H9 (cell line): Measurements from ENCODE around the gene NDUFC2. TPM values are rescaled to one million over a fixed set of nuclear protein-coding genes. Genes with fewer than 3 reads are reported as not detected.
"Not testable (repeated sequence)": the region's sequence is repeated elsewhere in the genome, so short reads cannot be mapped to it uniquely, and the experiment has no call there.

Experiments
- DNase-seq: peaks from one replicate; pipeline ENCODE4 v3.0.0-alpha.2; 2017
- H2AFZ ChIP-seq: one replicate; pipeline ENCODE4 v1.6.1; 2013; ENCODE audit warnings: mild to moderate bottlenecking, low read length, control low read depth, moderate library complexity
- H2AK5ac ChIP-seq: 2 replicates; pipeline ENCODE4 v1.6.1; 2013; ENCODE audit warnings: low read length, control low read depth, mixed read lengths; ENCODE audit not compliant: insufficient read length
- H2BK120ac ChIP-seq: one replicate; pipeline ENCODE4 v1.6.1; 2013; ENCODE audit warnings: low read depth, mild to moderate bottlenecking, low read length, control low read depth, inconsistent platforms; ENCODE audit not compliant: poor library complexity, severe bottlenecking
- H2BK12ac ChIP-seq: 2 replicates; pipeline ENCODE4 v1.6.1; 2013; ENCODE audit warnings: low read length, control low read depth, mixed read lengths, low read depth; ENCODE audit not compliant: insufficient read length
- H2BK15ac ChIP-seq: 2 replicates; pipeline ENCODE4 v1.6.1; 2013; ENCODE audit warnings: low read depth, low read length, control low read depth
- H2BK20ac ChIP-seq: one replicate; pipeline ENCODE4 v1.6.1; 2013; ENCODE audit warnings: low read depth, mild to moderate bottlenecking, low read length, control low read depth, inconsistent platforms; ENCODE audit not compliant: poor library complexity, severe bottlenecking
- H2BK5ac ChIP-seq: 2 replicates; pipeline ENCODE4 v1.6.1; 2013; ENCODE audit warnings: low read length, control low read depth, mixed read lengths; ENCODE audit not compliant: insufficient read length
- H3K14ac ChIP-seq: 2 replicates; pipeline ENCODE4 v1.6.1; 2013; ENCODE audit warnings: low read length, control low read depth; ENCODE audit not compliant: insufficient read depth
- H3K18ac ChIP-seq: 2 replicates; pipeline ENCODE4 v1.6.1; 2013; ENCODE audit warnings: low read depth, mild to moderate bottlenecking, mixed read lengths, low read length, control low read depth; ENCODE audit not compliant: insufficient read length
- H3K23ac ChIP-seq: 2 replicates; pipeline ENCODE4 v1.6.1; 2013; ENCODE audit warnings: low read length, control low read depth, mixed read lengths, low read depth; ENCODE audit not compliant: insufficient read length
- H3K23me2 ChIP-seq: 2 replicates; pipeline ENCODE4 v1.6.1; 2013; ENCODE audit warnings: low read depth, mild to moderate bottlenecking, mixed read lengths, low read length, control low read depth; ENCODE audit not compliant: insufficient read length, poor library complexity, severe bottlenecking
- H3K27ac ChIP-seq: 2 replicates; pipeline ENCODE4 v1.5.1; 2013; ENCODE audit warnings: low read length, control low read depth, mixed read lengths, low read depth; ENCODE audit not compliant: insufficient read length
- H3K27me3 ChIP-seq: 2 replicates; pipeline ENCODE4 v1.6.1; 2013; ENCODE audit warnings: low read length, control low read depth, inconsistent platforms; ENCODE audit not compliant: insufficient read depth
- H3K4ac ChIP-seq: 2 replicates; pipeline ENCODE4 v1.6.1; 2013; ENCODE audit warnings: low read depth, mild to moderate bottlenecking, control low read depth, inconsistent platforms, low read length, moderate library complexity
- H3K4me1 ChIP-seq: 2 replicates; pipeline ENCODE4 v1.6.1; 2013; ENCODE audit warnings: low read length, control low read depth, inconsistent platforms; ENCODE audit not compliant: insufficient read depth
- H3K4me2 ChIP-seq: 2 replicates; pipeline ENCODE4 v1.6.1; 2013; ENCODE audit warnings: low read length, control low read depth, mixed read lengths; ENCODE audit not compliant: insufficient read length, insufficient read depth
- H3K56ac ChIP-seq: 2 replicates; pipeline ENCODE4 v1.6.1; 2013; ENCODE audit warnings: low read depth, mild to moderate bottlenecking, mixed read lengths, low read length, control low read depth; ENCODE audit not compliant: insufficient read length
- H3K79me1 ChIP-seq: 2 replicates; pipeline ENCODE4 v1.6.1; 2013; ENCODE audit warnings: low read depth, mild to moderate bottlenecking, moderate library complexity, low read length, control low read depth, inconsistent platforms; ENCODE audit not compliant: insufficient read depth, poor library complexity, severe bottlenecking
- H3K79me2 ChIP-seq: 2 replicates; pipeline ENCODE4 v1.6.1; 2013; ENCODE audit warnings: low read length, control low read depth, inconsistent platforms; ENCODE audit not compliant: insufficient read depth
- H3K9ac ChIP-seq: 2 replicates; pipeline ENCODE4 v1.6.1; 2013; ENCODE audit warnings: low read length, control low read depth, mixed read lengths; ENCODE audit not compliant: insufficient read length; ENCODE audit errors: extremely low read depth
- H3K9me3 ChIP-seq: one replicate; pipeline ENCODE4 v1.6.1; 2013; ENCODE audit warnings: low read depth, low read length, inconsistent platforms; ENCODE audit not compliant: control insufficient read depth
- H3T11ph ChIP-seq: one replicate; pipeline ENCODE4 v1.6.1; 2013; ENCODE audit warnings: mild to moderate bottlenecking, low read length, control low read depth, inconsistent platforms
- H4K20me1 ChIP-seq: one replicate; pipeline ENCODE4 v1.6.1; 2013; ENCODE audit not compliant: control insufficient read depth, insufficient read length, insufficient read depth
- H4K5ac ChIP-seq: 2 replicates; pipeline ENCODE4 v1.6.1; 2013; ENCODE audit warnings: low read depth, mild to moderate bottlenecking, mixed read lengths, low read length, control low read depth; ENCODE audit not compliant: insufficient read length
- H4K8ac ChIP-seq: replicated peaks from 2 replicates; pipeline ENCODE4 v1.6.1; 2013; ENCODE audit warnings: low read length, control low read depth, mixed read lengths, low read depth; ENCODE audit not compliant: insufficient read length
- H4K91ac ChIP-seq: 2 replicates; pipeline ENCODE4 v1.6.1; 2013; ENCODE audit warnings: low read depth, mild to moderate bottlenecking, moderate library complexity, mixed read lengths, low read length, control low read depth; ENCODE audit not compliant: insufficient read length
- H3K27ac Mint-ChIP-seq, 3 experiments: 2 replicates in 2 of 3; 3 replicates in 1 of 3; pipeline ENCODE4 v1.8.0; 2020 to 2021; ENCODE audit warnings: mixed read lengths in 3 of 3, mild to moderate bottlenecking in 1 of 3, moderate library complexity in 1 of 3
- H3K27me3 Mint-ChIP-seq: 2 replicates; pipeline ENCODE4 v1.8.0; 2021; ENCODE audit warnings: low read depth, mild to moderate bottlenecking, moderate library complexity, mixed read lengths
- H3K36me3 Mint-ChIP-seq, 3 experiments: 2 replicates in 2 of 3; 3 replicates in 1 of 3; pipeline ENCODE4 v1.8.0; 2020 to 2021; ENCODE audit warnings: low read depth in 3 of 3, mixed read lengths in 3 of 3; ENCODE audit not compliant: insufficient read depth in 1 of 3
- H3K4me1 Mint-ChIP-seq, 2 experiments: 2 replicates each; pipeline ENCODE4 v1.8.0; 2020; ENCODE audit warnings: mixed read lengths in 2 of 2
- H3K4me3 Mint-ChIP-seq, 2 experiments: 2 replicates in 1 of 2; 3 replicates in 1 of 2; pipeline ENCODE4 v1.8.0; 2020 to 2021; ENCODE audit warnings: mild to moderate bottlenecking in 2 of 2, mixed read lengths in 2 of 2, moderate library complexity in 1 of 2
- H3K9me3 Mint-ChIP-seq, 2 experiments: 2 replicates in 1 of 2; 3 replicates in 1 of 2; pipeline ENCODE4 v1.8.0; 2020; ENCODE audit warnings: mild to moderate bottlenecking in 2 of 2, mixed read lengths in 2 of 2, moderate library complexity in 1 of 2
- WGBS: extraction: QIAGEN DNeasy Blood & Tissue Kit; methylation state at CpG from one replicate; pipeline ENCODE4 v1.1.7; 2013; ENCODE audit warnings: missing lambda C conversion rate, low lambda C conversion rate, mixed read lengths; ENCODE audit not compliant: insufficient read length; ENCODE audit errors: extremely low coverage; 5-methylcytosine and 5-hydroxymethylcytosine counted together
- total RNA-seq: library from RNA; stranded (reverse); gene quantifications from 2 replicates; pipeline ENCODE4 v1.2.1, GENCODE V29; 2021
- TF ChIP-seq, protein P1 (sequence below): fragments of 200-600 bp; sonication (generic); conservative IDR thresholded peaks from 3 replicates; pipeline ENCODE4 v1.8.0; 2021; ENCODE audit warnings: antibody characterized with exemption, mild to moderate bottlenecking

NDUFC2 gene
- total RNA-seq, 1 experiment from 2014 or later: 247 TPM

GRCh38 chr11:78030429-78031325, 49.0 kb downstream of the NDUFC2 start:
- Mint-ChIP-seq H3K36me3 (no peaks in the 10 kb centered on the region), H3K4me1 (peaks cover 6 to 17% of the 10 kb centered on the region in 2 experiments), H3K9me3 (peaks cover 0 to 5% of the 10 kb centered on the region in 2 experiments; a peak in 2 of 5 replicates), H3K27ac (peak overlapping the region in 2 of 3 experiments; percentile 60 to 87; a peak in 2 of 7 replicates), H3K27me3 (no peaks in the 10 kb centered on the region), H3K4me3 (no peak overlapping the region)
- no peak overlapping the region for H3K27ac ChIP-seq
- no peak overlapping the region for H3K56ac ChIP-seq
- no peaks in the 10 kb centered on the region for H3K79me2 ChIP-seq
- no peak for DNase-seq
- H3K4me1 ChIP-seq: no peaks in the 10 kb centered on the region
- H4K91ac ChIP-seq: no peak overlapping the region
- H4K8ac ChIP-seq: no peak overlapping the region
- H3K9me3 ChIP-seq: no peaks in the 10 kb centered on the region
- no peak overlapping the region for H2BK12ac ChIP-seq
- TF ChIP-seq, protein P1, sequence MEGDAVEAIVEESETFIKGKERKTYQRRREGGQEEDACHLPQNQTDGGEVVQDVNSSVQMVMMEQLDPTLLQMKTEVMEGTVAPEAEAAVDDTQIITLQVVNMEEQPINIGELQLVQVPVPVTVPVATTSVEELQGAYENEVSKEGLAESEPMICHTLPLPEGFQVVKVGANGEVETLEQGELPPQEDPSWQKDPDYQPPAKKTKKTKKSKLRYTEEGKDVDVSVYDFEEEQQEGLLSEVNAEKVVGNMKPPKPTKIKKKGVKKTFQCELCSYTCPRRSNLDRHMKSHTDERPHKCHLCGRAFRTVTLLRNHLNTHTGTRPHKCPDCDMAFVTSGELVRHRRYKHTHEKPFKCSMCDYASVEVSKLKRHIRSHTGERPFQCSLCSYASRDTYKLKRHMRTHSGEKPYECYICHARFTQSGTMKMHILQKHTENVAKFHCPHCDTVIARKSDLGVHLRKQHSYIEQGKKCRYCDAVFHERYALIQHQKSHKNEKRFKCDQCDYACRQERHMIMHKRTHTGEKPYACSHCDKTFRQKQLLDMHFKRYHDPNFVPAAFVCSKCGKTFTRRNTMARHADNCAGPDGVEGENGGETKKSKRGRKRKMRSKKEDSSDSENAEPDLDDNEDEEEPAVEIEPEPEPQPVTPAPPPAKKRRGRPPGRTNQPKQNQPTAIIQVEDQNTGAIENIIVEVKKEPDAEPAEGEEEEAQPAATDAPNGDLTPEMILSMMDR: no peak
- no peak overlapping the region for H2AFZ ChIP-seq
- H3T11ph ChIP-seq: no peak overlapping the region
- H2BK5ac ChIP-seq: no peak overlapping the region
- H3K14ac ChIP-seq: no peak overlapping the region
- no peaks in the 10 kb centered on the region for H3K23me2 ChIP-seq
- no peak overlapping the region for H3K23ac ChIP-seq
- H4K20me1 ChIP-seq: no peaks in the 10 kb centered on the region
- no peak overlapping the region for H3K4ac ChIP-seq
- no CpG with 5 or more reads among the region's 7 CpGs for WGBS
- no peak overlapping the region for H2BK120ac ChIP-seq
- no peak overlapping the region for H2BK15ac ChIP-seq
- H2AK5ac ChIP-seq: no peak overlapping the region
- no peak overlapping the region for H3K18ac ChIP-seq
- no peak overlapping the region for H3K9ac ChIP-seq
- no peak overlapping the region for H2BK20ac ChIP-seq
- no peaks in the 10 kb centered on the region for H3K27me3 ChIP-seq
- no peaks in the 10 kb centered on the region for H3K79me1 ChIP-seq
- H4K5ac ChIP-seq: no peak overlapping the region
- H3K4me2 ChIP-seq: no peak overlapping the region

- H2BK5ac ChIP-seq, H3K27me3 Mint-ChIP-seq, H3K36me3 Mint-ChIP-seq, H4K20me1 ChIP-seq, H2BK120ac ChIP-seq, H2BK15ac ChIP-seq, H3K4me1 ChIP-seq, H3K4me3 Mint-ChIP-seq, H4K91ac ChIP-seq, H3K23ac ChIP-seq, H3K9me3 ChIP-seq, H3K27me3 ChIP-seq, H2AK5ac ChIP-seq, H2AFZ ChIP-seq, H3K9me3 Mint-ChIP-seq, DNase-seq, H2BK20ac ChIP-seq, H3T11ph ChIP-seq, H3K14ac ChIP-seq, H3K9ac ChIP-seq, H3K18ac ChIP-seq, H3K4me2 ChIP-seq, H3K79me2 ChIP-seq, H3K56ac ChIP-seq, H3K27ac ChIP-seq, H4K8ac ChIP-seq, H3K79me1 ChIP-seq, H2BK12ac ChIP-seq, H4K5ac ChIP-seq, H3K23me2 ChIP-seq, H3K4ac ChIP-seq: not testable (repeated sequence)
- peaks cover 6 to 10% of the 10 kb centered on the region in 2 experiments for H3K4me1 Mint-ChIP-seq
- WGBS: no CpG with 5 or more reads among the region's 9 CpGs
- peak overlapping the region in 1 of 3 experiments; percentile 73; a peak in 1 of 7 replicates for H3K27ac Mint-ChIP-seq
These were observed 51.2 kb downstream of the NDUFC2 start for GRCh38 chr11:78028423-78028822.
